Measurements from ENCODE around the gene USP37.
A peak's percentile ranks its signal among the peaks of the same experiment; 100 is the strongest.

Gene USP37

GRCh38 chr2:218402491-218402901 lies 165.7 kb downstream of the USP37 start:
- Histone ChIP-seq H3K36me3 (ENCODE audit: control insufficient read depth in 1 of 2, insufficient read depth in 2 of 2, low read depth in 1 of 2, low read length in 2 of 2) (peaks cover 29 to 45% of the 10 kb centered on the region in 2 experiments), H4K91ac (ENCODE audit: low read length) (no peak overlapping the region), H2BK12ac (ENCODE audit: low read length in 2 of 2) (no peak overlapping the region), H3K27ac (ENCODE audit: low read length, poor library complexity, severe bottlenecking) (no peak overlapping the region), H3K9ac (ENCODE audit: low read length) (no peak overlapping the region), H2BK5ac (ENCODE audit: low read depth, low read length, poor library complexity, severe bottlenecking) (no peak overlapping the region), H2BK15ac (ENCODE audit: low read depth, poor library complexity, severe bottlenecking) (peak overlapping the region; percentile 13), H3K27me3 (ENCODE audit: control insufficient read depth in 1 of 2, insufficient read depth in 1 of 2, low read length in 2 of 2) (no peaks in the 10 kb centered on the region), H2BK120ac (ENCODE audit: low read depth, low read length) (no peak overlapping the region), H3K4me2 (ENCODE audit: low read length, poor library complexity, severe bottlenecking) (no peak overlapping the region), H2AFZ (ENCODE audit: low read depth, low read length) (no peak overlapping the region), H3K4ac (ENCODE audit: low read depth in 1 of 2, low read length in 2 of 2) (no peak overlapping the region), H3K9me3 (ENCODE audit: control insufficient read depth, low read length) (no peaks in the 10 kb centered on the region), H3K4me1 (ENCODE audit: control insufficient read depth, insufficient read depth, low read depth, low read length) (peaks cover 53% of the 10 kb centered on the region), H3K23ac (ENCODE audit: low read length in 2 of 2) (no peak overlapping the region), H4K8ac (ENCODE audit: low read length) (no peak overlapping the region), H3K18ac (ENCODE audit: low read depth in 1 of 2, low read length in 2 of 2) (no peak overlapping the region), H2AK5ac (ENCODE audit: low read length, severe bottlenecking) (no peak overlapping the region), H3K4me3 (ENCODE audit: insufficient read depth in 1 of 2, low read depth in 1 of 2, low read length in 2 of 2) (no peak overlapping the region), H3K14ac (ENCODE audit: low read length in 2 of 2) (no peak overlapping the region), H3K79me1 (replicated peaks; ENCODE audit: low read length, poor library complexity, severe bottlenecking) (peaks cover 24% of the 10 kb centered on the region)
- 91% methylated on average over 8 of the region's 8 CpGs for WGBS
- DNase-seq = no peak

DNA sequence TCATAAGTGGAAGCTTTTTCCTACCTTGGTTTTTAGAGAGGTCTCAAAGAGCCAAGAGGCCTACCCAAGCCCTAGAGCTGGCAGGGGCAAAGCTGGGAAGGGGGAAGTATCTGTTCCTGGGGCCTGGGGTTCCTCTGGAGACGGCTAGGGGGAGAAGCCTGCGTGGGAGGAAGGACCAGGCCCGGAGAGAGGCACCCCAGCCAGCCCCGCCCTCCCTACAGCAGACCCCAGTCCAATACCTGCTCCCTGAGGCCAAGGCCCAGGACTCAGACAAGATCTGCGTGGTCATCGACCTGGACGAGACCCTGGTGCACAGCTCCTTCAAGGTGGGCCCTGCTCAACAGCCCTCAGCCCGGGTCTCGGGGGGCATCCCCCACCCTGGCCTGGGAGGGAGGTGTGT lies 166.3 kb downstream of the USP37 start:
- H3K27me3 ChIP-seq (ENCODE audit: control insufficient read depth in 1 of 2, insufficient read depth in 1 of 2, low read length in 2 of 2) = no peaks in the 10 kb centered on the region
- H4K91ac ChIP-seq (ENCODE audit: low read length) = no peak overlapping the region
- no peak overlapping the region for H3K14ac ChIP-seq (ENCODE audit: low read length in 2 of 2)
- no peak overlapping the region for H2BK15ac ChIP-seq (ENCODE audit: low read depth, poor library complexity, severe bottlenecking)
- H2AFZ ChIP-seq (ENCODE audit: low read depth, low read length) = no peak overlapping the region
- peaks cover 29 to 45% of the 10 kb centered on the region in 2 experiments for H3K36me3 ChIP-seq (ENCODE audit: control insufficient read depth in 1 of 2, insufficient read depth in 2 of 2, low read depth in 1 of 2, low read length in 2 of 2)
- 78% methylated on average over 6 of the region's 9 CpGs for WGBS
- peaks cover 54% of the 10 kb centered on the region for H3K4me1 ChIP-seq (ENCODE audit: control insufficient read depth, insufficient read depth, low read depth, low read length)
- peak overlapping the region in 1 of 2 experiments; percentile 34 for H3K18ac ChIP-seq (ENCODE audit: low read depth in 1 of 2, low read length in 2 of 2)
- no peak overlapping the region for H3K27ac ChIP-seq (ENCODE audit: low read length, poor library complexity, severe bottlenecking)
- no peak overlapping the region for H2AK5ac ChIP-seq (ENCODE audit: low read length, severe bottlenecking)
- peaks cover 24% of the 10 kb centered on the region for H3K79me1 ChIP-seq (replicated peaks; ENCODE audit: low read length, poor library complexity, severe bottlenecking)
- H2BK12ac ChIP-seq (ENCODE audit: low read length in 2 of 2) = no peak overlapping the region
- no peaks in the 10 kb centered on the region for H3K9me3 ChIP-seq (ENCODE audit: control insufficient read depth, low read length)
- H4K8ac ChIP-seq (ENCODE audit: low read length) = no peak overlapping the region
- no peak overlapping the region for H2BK120ac ChIP-seq (ENCODE audit: low read depth, low read length)
- peak overlapping the region; percentile 71 for H3K9ac ChIP-seq (ENCODE audit: low read length)
- H3K23ac ChIP-seq (ENCODE audit: low read length in 2 of 2) = peak overlapping the region in 1 of 2 experiments; percentile 5
- no peak overlapping the region for H2BK5ac ChIP-seq (ENCODE audit: low read depth, low read length, poor library complexity, severe bottlenecking)
- no peak overlapping the region for H3K4ac ChIP-seq (ENCODE audit: low read depth in 1 of 2, low read length in 2 of 2)
- no peak overlapping the region for H3K4me2 ChIP-seq (ENCODE audit: low read length, poor library complexity, severe bottlenecking)
- H3K4me3 ChIP-seq (ENCODE audit: insufficient read depth in 1 of 2, low read depth in 1 of 2, low read length in 2 of 2) = peak overlapping the region in 1 of 2 experiments; percentile 85
- no peak for DNase-seq

DNA sequence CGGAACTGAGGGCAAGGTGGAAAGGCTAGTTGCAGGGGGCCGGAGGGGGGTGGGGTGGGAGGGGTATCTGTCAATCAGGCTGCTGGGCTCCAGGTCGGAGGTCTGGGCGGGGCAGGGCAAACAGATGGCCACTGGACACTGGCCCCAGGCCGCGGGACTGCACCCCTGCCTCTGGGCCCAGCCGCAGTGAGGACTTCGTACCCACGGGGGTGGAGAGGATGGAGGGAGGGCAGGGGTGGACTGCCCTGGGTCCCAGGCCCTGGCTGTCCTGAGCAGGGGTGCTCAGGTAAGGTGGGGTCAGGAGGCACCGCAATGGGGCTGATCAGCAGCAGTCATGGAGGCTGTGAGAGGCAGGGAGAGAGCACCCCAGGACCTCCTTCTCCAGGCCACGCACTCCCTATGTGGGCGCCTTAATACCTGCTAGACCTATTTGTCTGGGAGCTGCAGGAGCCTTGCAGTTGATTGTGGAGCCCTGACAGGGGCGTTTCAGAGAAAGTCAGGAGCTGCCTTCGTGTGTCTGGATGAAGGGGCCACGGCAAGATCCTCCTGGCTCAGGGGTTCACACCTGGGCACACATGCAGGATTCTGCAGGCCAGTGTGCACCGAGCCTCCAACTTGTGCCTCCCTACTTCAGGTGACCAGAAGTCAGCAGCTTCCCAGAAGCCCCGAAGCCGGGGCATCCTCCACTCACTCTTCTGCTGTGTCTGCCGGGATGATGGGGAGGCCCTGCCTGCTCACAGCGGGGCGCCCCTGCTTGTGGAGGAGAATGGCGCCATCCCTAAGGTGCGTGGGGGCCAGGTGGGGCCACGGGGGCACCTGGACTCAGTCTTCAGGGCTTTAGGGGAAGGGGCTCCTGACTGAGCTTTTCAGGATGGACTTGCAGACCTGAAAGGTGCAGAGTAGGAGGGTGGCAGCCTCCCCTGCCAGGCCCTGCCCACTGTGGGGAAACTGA lies 166.9 kb downstream of the USP37 start:
- peak overlapping the region; percentile 100 for H2BK120ac ChIP-seq (ENCODE audit: low read depth, low read length)
- no peaks in the 10 kb centered on the region for H3K9me3 ChIP-seq (ENCODE audit: control insufficient read depth, low read length)
- peak overlapping the region in 1 of 2 experiments; percentile 99 for H3K14ac ChIP-seq (ENCODE audit: low read length in 2 of 2)
- peak overlapping the region; percentile 76 for H4K91ac ChIP-seq (ENCODE audit: low read length)
- WGBS = 54% methylated on average over 24 of the region's 24 CpGs
- H3K27ac ChIP-seq (ENCODE audit: low read length, poor library complexity, severe bottlenecking) = no peak overlapping the region
- H3K36me3 ChIP-seq (ENCODE audit: control insufficient read depth in 1 of 2, insufficient read depth in 2 of 2, low read depth in 1 of 2, low read length in 2 of 2) = peaks cover 29 to 45% of the 10 kb centered on the region in 2 experiments
- H3K4me3 ChIP-seq (ENCODE audit: insufficient read depth in 1 of 2, low read depth in 1 of 2, low read length in 2 of 2) = peak overlapping the region; percentile 85
- H2BK12ac ChIP-seq (ENCODE audit: low read length in 2 of 2) = peak overlapping the region in 1 of 2 experiments; percentile 47
- H2BK15ac ChIP-seq (ENCODE audit: low read depth, poor library complexity, severe bottlenecking) = no peak overlapping the region
- peaks cover 57% of the 10 kb centered on the region for H3K4me1 ChIP-seq (ENCODE audit: control insufficient read depth, insufficient read depth, low read depth, low read length)
- no peak overlapping the region for H2AK5ac ChIP-seq (ENCODE audit: low read length, severe bottlenecking)
- no peaks in the 10 kb centered on the region for H3K27me3 ChIP-seq (ENCODE audit: control insufficient read depth in 1 of 2, insufficient read depth in 1 of 2, low read length in 2 of 2)
- H3K4me2 ChIP-seq (ENCODE audit: low read length, poor library complexity, severe bottlenecking) = peak overlapping the region; percentile 96
- H3K79me1 ChIP-seq (replicated peaks; ENCODE audit: low read length, poor library complexity, severe bottlenecking) = peaks cover 24% of the 10 kb centered on the region
- H3K4ac ChIP-seq (ENCODE audit: low read depth in 1 of 2, low read length in 2 of 2) = peak overlapping the region; percentile 78 to 85
- no peak overlapping the region for H2AFZ ChIP-seq (ENCODE audit: low read depth, low read length)
- peak overlapping the region; percentile 87 to 91 for H3K18ac ChIP-seq (ENCODE audit: low read depth in 1 of 2, low read length in 2 of 2)
- H2BK5ac ChIP-seq (ENCODE audit: low read depth, low read length, poor library complexity, severe bottlenecking) = no peak overlapping the region
- H3K23ac ChIP-seq (ENCODE audit: low read length in 2 of 2) = peak overlapping the region in 1 of 2 experiments; percentile 95
- DNase-seq = no peak
- peak overlapping the region; percentile 88 for H3K9ac ChIP-seq (ENCODE audit: low read length)
- H4K8ac ChIP-seq (ENCODE audit: low read length) = peak overlapping the region; percentile 88

Measured in mesenchymal stem cell (in vitro differentiated cells and primary cell).